GM21717 (cell line): ENCODE measurements around the gene PRDX3.

Source experiments
- ATAC-seq: cut with Tn5 transposase; IDR thresholded peaks from one replicate; pipeline ENCODE4 v1.9.1; 2021; ENCODE audit warnings: mild to moderate bottlenecking, moderate library complexity; ENCODE audit not compliant: unreplicated experiment

PRDX3 gene

GRCh38 chr10:119178372-119179119 lies at the start of gene PRDX3:
Gene PRDX3 (minus strand): TSS chr10:119178812. CDS start chr10:119178790, 22 bp downstream.
- peak; percentile 90 for ATAC-seq

DNA sequence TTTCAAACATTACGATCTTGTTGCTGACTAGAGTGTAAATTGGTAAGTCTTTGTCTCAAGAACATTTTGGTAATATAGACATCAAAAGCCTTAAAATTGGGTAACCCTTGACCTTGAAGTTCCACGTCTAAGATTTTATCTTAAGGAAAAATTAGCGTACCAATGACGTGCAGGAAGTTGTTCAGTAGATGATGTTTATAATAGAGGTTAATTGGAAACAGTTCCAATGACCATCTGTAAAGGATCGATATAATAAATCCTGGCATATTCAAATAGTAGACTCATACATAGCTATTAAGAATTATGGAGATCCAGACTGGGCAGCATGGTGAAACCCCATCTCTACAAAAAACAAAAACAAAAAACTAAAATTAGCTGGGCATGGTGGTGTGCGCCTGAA lies 49.2 kb upstream of the PRDX3 start:
- no peak for ATAC-seq

- no peak for ATAC-seq
Observed at GRCh38 chr10:119225083-119225658, 46.6 kb upstream of the PRDX3 start.

DNA sequence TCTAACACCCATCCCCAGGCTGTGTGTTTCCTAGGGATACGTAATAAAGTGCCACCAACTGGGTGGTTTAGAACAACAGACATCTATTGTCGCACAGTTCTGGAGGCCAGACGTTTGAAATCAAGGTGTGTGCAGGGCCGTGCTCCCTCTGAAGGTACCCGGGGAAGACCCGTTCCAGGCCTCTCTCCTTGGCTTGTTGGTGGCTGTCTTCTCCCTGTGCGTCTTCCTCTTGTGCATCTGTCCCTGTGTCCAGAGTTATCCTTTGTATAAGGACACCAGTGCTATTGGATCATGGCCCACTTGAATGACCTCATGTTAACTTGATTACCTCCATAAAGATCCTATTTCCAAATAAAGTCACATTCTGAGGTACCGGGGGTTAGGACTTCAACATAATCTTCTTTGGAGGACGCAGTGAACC lies 44.4 kb upstream of the PRDX3 start:
- ATAC-seq = no peak

- ATAC-seq = no peak
Observed at GRCh38 chr10:119222537-119222936, 43.9 kb upstream of the PRDX3 start.

- ATAC-seq = no peak
Observed at GRCh38 chr10:119221666-119222065, 43.1 kb upstream of the PRDX3 start.

GRCh38 chr10:119221201-119221600 lies 42.6 kb upstream of the PRDX3 start:
- ATAC-seq = no peak

DNA sequence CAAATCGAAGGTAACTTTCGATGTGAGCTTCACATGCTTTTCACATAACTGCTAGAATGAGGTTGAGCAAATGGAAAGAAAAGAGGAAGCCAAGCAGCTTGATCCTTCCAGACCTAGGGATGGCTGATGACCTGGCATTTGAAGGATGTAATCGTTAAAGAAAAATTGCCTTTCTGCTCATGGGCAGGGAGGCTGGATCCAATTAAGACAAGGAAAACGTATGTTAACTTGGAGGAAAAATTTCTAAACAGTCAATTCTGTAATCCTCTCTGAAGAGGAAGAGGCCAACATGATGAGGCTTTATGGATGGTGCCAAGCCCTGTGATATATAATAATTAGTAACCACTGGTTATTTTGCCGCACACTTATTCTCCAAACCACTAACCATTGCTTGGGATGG lies 41.3 kb upstream of the PRDX3 start:
- no peak for ATAC-seq

- no peak for ATAC-seq
Observed at GRCh38 chr10:119217991-119218490, 39.4 kb upstream of the PRDX3 start.

- no peak for ATAC-seq
Observed at GRCh38 chr10:119217401-119217800, 38.8 kb upstream of the PRDX3 start.

GRCh38 chr10:119216127-119216526 lies 37.5 kb upstream of the PRDX3 start:
- ATAC-seq = no peak

GRCh38 chr10:119215371-119215770 lies 36.8 kb upstream of the PRDX3 start:
- ATAC-seq = no peak

DNA sequence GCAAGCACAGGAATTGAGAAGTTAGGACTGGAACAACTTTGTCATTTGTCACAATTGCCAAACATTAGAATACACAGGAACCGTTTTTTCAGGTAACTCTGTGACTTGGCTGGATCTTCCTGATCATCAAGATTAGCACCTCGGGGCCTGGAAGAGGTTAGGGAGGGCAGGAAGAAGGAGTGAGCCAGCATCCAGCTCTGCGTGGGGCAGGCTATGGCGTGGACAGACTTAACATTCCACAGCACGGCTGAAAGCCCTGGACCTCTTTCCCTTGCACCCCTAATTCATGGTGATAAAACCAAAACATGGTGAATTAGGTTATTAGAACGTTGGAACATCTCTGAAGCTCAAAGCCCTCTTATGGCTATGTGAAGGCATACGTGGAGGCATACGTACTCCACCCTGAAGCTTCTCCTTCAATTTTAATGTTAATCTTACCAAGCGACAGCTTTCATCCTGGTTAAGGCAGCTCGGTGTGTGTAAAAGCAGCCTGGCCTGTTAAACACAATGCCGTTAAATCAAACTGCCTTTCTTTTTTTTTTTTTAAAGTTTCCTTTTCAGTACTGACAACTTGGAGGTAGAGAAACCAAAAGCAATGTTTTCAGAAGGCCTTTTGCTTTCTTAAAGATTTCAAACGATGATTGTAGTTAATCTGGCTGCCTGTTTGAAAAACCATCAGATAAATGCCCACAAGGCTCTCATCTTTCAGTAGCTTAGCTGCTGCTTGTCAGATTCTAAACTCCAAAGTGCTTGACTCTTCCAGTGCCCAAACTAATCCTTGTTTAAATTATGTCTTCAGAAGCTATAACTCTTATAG lies 33.2 kb upstream of the PRDX3 start:
- no peak for ATAC-seq

- ATAC-seq = no peak
Observed at GRCh38 chr10:119211176-119211575, 32.6 kb upstream of the PRDX3 start.

DNA sequence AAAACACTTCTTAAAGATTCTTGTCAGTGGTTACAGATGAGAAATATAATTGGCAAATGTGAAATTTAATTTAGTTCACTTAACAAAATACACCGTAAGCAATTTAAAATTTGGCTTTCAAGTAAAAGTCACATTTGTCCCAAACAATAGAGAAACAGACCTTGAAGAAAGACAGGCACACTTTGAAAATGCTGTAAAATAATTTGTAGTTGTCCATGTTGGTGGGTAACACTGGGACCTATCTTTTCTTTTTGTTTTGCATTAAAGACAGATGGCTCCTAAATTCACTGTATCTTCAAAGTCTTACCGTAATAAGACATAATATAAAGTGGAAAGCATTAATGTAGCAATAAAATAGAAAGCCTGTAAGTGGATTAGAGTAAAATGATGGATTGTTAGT lies 32.0 kb upstream of the PRDX3 start:
- no peak for ATAC-seq

DNA sequence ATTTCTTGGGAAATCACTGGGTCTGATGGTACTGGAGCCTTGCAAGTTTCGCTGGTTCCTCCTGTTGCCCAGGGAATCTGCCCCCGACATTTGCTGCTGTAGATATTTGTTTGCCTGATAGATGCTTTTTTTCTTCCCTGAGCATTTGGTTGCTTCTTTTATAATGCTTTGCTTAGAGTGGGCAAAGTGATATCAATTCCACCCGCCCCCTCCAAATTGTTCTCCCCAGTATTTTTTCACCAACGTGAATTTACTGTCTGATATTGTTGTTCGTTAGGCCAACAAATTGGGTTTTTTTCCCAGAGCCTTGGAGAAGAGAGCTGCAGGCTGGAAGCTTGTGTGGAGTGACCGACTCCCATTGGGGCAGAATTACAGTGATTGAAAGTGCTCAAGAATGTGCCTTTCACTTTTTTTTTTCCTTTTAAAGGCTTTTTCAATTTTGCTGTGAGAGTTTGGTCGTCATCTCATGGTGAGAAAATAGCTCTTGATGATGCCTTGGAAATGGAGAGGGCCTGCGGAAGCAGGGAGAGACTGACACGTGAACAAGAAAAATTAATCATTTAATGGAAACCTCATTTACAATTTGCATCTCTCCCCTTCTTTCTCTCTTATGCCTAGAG lies 31.2 kb upstream of the PRDX3 start:
- no peak for ATAC-seq

GRCh38 chr10:119209035-119209735 lies 30.6 kb upstream of the PRDX3 start:
- no peak for ATAC-seq

DNA sequence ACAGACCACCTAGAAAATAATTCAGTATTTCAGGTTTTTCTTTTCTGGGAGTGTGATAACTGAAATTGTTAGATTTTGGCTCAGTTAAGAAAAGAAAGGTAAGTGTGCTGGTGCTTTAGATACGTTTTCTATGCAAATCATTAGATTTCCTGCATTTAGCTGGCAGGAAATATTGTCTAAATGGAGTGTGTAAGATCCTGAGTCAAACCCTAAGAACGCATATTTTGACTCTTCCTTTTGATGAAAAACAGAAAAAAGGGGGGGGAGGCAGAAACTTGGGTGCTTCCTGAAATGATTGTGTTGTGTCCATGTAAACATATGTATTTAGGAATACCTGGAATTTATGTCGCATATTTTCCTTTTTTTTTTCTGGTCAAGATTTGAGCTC lies 29.9 kb upstream of the PRDX3 start:
- no peak for ATAC-seq

- ATAC-seq = peak; percentile 12
Observed at GRCh38 chr10:119207713-119208552, 29.3 kb upstream of the PRDX3 start.

- ATAC-seq = peak; percentile 71
Observed at GRCh38 chr10:119207366-119207666, 28.7 kb upstream of the PRDX3 start, which contains the start of gene GRK5. Gene GRK5 (plus strand): TSS chr10:119207571. CDS start chr10:119207918, 347 bp downstream.
